Activated CD8-positive, alpha-beta memory T cell treated with anti-CD3 and anti-CD28 coated beads, Interleukin-2, amount 50 U/mL, for 24 hours (primary cell): ENCODE measurements around the gene PHC2.
A peak's percentile ranks its signal among the peaks of the same experiment; 100 is the strongest.
"Not testable (repeated sequence)": the region's sequence is repeated elsewhere in the genome, so short reads cannot be mapped to it uniquely, and the experiment has no call there.

Experiments used
- DNase-seq: peaks from one replicate; pipeline ENCODE4 v3.0.0-alpha.2; 2020; ENCODE audit errors: extremely low read depth

PHC2 gene

DNA sequence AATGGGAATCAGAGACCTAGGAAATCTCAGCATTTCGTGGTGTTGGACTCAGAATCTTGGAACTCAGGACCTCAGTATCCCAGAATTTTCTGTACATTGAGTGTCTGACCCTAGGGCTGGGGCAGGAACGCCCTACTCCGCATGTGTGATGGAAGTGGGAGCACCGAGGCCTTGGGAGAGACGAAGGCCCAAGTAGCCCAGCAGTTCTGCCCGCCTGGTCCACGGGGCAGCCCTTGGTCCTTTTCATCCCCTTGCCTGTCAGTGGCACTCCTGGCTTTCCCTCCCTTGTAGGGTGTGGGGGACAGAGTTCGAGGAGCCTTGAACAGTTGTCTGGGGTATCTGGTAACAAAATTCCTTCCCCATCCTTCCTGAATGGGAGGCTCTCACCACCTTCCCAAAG lies 120.2 kb downstream of the PHC2 start:
- no peak for DNase-seq

DNA sequence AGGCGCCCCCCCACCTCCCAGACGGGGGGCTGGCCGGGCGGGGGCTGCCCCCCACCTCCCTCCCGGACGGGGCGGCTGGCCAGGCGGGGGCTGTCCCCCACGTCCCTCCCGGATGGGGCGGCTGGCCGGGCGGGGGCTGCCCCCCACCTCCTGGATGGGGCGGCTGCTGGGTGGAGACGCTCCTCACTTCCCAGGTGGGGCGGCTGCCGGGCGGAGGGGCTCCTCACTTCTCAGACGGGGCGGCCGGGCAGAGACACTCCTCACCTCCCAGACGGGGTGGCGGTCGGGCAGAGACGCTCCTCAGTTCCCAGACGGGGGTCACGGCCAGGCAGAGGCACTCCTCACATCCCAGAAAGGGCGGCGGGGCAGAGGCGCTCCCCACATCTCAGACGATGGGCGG lies 121.5 kb downstream of the PHC2 start:
- not testable (repeated sequence) for DNase-seq

DNA sequence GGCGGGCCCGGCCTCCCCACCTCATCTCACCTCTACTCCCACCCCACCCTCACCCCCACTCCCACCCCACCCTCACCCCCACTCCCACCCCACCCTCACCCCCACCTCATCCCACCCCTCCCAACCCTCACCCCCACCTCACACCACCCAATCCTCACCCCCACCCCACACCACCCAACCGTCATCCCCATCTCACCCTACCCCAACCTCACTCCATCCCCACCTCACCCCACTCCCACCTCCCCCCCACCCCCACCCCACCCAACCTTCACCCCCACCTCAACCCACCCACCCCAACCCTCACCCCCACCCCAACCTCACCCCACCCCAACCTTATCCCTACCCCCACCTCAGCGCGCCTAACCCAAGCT lies 123.4 kb downstream of the PHC2 start:
- no peak for DNase-seq

DNA sequence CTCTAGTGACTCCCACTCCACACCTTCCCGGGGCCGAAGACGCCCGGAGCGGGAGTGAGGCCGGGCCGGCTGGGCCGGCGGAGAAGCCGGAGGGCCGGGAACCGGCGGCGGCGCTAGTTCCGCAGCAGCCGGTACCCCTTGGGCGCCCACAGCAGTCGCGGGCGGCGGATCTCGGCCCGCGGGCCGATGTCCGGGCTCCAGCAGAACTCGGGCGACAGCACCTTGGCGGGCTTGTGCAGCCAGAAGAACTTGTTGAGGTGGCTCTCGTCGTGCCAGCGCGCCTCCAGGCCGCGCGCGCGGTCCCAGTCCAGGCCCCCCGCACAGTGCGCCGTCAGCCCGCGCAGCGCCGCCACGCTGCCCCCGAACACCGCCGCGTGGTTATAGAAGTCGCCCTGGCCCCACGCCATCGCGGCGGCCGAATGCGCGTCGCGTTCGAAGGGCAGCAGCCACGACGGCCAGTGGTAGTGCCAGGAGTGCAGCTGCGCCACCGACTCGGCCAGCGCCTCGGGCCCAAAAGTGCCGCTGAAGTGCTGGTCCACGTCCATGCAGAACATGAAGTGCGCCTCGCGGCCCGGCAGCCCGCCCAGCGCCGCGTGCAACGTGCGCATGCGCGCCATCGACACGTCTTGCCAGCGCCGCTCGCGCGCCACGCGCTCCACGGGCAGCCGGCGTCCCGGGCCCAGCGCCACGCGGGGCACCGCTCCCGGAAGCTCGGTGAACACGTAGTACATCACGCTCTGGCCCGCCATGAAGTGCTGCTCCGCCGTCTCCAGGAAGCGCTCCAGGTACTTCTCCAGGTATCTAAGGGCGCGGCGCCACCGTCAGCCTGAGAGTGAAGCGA lies 124.0 kb downstream of the PHC2 start:
- no peak for DNase-seq

DNA sequence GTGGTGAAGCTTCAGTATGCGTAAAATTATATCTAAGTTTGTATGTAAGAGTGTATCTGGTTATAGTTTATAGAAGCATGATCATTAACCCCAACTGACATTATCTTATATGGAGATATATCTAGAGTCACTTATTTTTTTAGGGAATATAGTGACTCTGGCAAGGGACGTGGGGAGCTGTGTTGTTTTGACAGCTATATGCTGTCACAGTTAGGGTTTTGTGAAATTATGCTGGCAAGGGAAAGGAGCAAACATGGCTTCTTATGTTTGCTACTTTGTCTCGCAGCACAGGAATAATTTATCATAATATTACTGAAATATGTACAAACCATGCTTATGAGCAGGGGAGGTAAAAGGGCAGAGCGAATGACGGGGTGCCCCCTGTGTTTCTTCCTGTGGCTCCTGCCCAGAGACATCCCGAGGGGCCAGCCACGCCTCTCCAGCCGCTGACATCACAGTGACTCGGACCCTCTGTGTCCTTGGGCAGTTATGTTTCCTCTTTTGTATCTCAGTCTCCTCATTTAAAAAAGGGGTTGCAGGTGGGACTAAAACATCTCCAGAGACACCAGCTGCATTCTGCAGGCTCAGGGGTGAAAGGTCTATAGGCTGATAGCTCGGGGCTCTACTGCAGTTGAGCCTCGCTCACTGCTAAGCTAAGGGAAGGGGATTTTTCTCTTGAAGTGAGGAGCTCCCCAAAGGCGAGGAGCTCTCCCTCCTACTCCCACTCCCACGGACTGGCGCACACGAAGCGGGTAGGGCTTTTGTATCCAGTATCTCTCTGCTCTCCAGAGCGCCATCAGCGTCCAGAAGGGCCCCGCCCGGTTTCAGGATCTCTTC lies 124.9 kb downstream of the PHC2 start:
- DNase-seq = no peak

DNA sequence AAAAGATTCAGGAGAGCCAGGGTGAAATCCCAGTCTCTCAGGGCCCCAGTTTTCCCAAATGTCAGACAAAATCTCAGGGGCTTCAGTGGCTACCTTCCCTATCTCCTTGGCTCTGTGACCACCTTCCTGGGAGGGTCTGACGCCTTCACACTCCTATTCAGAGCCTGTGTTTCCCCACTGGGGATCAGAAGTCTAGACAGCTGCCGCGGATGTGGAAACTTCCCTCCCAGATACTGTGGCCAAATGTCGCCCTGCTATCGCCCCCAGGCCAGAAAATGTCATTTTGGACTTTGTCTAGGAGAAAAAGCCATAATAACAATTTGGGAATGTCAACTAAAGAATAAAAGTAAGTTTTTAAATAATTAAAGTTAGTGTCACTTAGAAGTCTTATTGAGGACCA lies 125.9 kb downstream of the PHC2 start:
- no peak for DNase-seq

DNA sequence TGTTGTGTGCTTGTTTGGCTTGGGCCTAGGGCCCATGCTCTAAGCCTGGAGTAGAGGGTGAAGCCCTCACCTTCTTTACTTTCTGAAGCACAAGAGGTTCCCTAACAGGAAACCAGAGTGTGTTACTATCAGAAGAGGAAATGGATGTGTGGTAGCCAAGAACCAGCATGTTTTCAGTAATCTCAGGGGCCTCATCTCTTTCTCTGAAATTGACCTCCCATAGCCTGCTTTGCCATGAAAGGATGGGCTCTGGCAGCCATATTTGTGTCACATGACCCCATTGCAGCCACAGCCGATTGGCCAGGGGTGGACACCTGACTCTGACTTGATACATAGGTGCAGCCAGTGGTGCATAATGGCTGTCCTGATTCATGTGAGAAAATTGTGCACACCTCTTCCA lies 128.6 kb downstream of the PHC2 start:
- no peak for DNase-seq

DNA sequence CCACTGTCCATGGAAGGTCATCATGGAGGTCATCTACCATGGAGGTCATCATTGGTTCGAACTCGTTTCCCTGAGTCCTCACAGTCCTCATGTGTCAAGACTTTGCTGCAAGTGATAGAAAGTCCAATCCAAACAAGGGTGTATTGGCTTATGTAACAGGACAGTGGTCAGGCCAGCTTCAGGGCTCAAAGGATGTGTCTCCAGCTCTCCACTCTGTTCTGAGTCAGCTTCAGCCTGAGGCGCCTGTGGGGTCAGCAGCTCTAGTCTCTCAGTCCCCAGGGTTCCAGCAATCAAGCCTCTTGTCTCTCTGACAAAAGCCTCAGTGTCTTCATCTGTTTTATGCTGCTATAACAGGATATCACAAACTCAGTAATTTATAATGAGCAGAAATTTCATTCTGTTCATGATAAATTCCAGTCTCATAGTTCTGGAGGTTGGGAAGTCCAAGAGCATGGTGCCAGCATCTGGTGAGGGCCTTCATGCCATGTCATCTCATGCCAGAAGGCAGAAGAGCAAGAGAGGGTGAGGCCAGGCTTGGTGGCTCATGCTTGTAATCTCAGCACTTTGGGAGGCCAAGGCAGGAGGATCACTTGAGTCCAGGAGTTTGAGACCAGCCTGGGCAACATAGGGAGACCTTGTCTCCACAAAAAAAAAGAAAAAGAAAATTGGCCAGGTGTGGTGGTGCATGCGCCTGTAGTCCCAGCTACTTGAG lies 129.5 kb downstream of the PHC2 start:
- no peak for DNase-seq

DNA sequence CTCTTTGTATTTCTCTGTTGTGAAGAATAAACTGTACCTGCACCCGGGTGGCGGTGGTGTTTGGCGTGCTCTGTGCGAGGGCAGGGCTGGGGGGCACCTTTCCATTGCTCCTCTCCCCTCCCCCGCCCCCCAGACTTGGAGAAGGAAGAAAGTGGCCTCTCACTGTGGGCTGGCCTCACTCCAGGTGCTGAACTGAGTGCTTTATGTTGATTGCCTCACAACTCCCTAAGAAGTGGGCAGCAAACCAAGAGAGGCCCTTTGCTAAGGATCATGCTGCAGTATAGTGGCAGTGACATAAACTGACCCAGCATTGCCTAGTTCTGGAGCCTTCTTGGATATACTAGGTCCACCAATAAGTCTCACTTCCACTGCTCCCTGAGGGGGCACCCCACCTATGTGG lies 130.2 kb downstream of the PHC2 start:
- DNase-seq = no peak

DNA sequence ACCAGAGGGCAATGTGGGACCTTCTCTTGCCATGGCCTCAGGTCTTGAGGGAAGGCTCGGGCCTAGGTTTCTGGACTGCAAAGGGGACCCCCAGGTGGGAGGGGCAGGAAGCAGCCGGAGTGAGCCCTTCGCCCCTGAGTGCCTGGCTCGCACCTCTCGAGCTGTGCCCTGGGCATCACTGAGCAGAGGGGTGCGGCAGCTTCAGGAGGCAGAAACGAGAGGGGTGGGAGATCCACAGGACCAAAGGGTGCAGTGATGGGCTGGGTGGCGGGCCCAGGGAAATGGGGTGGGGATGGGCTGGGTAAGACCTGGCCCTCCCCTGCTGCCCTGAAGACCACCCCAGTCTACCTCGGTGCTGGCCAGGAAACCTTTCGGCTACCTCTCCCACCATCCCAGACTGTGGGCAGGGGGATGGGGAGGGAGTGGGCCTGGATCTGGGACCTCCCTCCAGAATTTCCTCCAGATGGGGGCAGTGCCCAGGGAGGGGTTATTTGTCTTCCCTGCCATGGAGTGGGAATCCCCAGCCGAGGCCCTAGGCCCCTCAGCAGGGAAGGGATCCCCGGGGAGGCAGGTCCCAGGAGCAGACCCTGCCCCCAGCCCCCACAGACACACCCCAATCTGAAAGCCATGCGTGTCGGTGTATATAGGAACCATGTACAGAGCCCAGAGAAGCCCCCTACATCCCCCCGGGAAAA lies 131.3 kb downstream of the PHC2 start:
- no peak for DNase-seq

DNA sequence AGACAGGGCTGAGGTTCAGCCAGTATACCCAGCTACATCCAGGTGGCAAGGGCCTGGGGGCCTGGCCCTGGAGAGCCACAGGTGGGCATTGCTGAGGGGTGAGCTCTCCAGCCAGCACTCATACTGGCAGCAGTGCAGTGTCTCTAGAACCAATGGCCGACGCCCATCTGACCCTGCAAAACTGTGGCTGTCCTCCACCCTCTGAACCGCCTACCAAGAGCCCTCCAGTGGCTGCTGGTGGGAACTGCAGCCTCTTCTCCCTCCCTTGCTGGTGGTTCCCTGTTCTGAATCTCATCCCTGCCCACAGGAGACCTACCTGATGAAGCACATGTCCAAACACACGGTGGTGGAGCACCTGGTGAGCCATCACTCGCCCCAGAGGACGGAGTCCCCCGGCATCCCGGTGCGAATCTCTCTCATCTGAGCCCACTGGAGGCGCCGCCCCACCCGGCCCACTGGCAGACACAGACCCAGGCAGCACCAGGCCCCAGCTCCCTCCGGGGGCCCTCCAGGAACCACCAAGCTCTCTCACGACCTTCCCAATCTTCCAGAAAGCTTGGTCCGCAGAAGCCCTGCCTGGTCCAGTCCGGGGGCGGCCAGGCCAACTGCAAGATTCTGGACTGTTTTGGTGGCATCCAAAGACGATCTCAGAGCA lies 132.1 kb downstream of the PHC2 start:
- peak; percentile 31 for DNase-seq

DNA sequence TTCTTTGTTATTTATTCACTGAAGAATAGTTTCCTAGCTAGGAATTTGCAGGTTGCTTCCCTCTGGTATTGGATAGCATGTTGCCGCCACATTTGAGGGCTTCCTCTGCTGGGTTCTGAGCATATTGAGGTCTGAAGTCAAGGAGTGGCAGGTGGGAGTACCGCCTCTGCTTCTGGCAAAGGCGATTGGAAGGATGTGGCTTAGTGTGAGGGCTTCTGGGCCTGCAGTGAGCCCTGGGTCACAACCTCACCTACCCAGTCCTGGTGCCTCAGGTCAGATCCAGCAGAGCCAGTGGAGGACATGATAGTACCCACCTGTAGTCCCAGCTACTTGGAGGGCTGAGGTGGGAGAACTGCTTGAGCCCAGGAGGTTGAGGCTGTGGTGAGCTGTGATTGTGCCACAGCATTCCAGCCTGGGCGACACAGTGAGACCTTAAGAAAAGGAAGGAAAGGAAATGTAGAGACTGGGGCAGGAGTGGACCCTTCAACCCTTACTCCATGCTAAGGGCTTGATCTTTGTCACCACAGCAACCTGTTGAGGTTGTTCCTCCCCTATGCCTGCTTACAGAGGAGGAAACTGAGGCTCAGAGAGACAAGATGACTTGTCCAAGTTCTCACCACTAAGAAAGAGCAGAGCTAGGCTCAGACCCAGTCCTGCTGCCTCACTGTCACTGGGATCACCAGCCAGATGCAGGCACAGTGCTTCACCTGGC lies 132.8 kb downstream of the PHC2 start:
- no peak for DNase-seq

DNA sequence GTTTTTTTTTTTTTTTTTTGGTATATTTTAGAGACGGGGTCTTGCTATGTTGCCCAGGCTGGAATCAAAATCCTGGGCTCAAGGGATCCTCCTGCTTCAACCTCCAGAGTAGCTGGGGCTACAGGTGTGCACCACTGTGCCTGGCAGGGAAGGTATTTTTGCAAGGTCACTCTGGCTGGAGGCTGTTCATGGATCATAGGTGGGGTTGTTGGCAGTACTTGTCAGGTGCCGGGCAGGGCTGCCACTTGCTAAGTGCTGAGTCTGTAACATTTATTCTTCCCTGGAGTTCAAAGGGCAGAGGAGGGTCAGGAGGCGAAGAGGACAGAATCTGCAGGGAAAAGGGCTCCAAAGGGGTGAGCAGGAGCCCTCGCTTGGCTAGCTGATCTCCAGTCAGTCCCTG lies 134.1 kb downstream of the PHC2 start:
- DNase-seq = no peak

DNA sequence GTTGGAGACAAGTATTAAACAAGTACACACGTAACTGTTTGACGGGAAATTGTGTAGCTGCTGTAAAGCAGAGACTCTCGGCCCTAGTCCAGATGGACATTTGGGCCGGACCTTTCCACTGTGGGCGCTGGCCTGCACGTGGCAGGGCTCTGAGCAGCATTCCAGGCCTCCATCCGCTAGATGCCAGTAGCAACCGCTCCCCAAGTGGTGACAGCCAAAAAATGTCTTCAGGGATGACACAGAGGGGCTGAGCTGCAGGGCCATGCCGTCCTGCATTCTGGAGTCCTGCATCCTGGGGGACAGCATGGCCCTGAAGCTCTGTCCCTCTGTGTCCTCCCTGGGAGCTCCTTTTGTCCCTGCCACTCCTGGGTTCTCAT lies 134.8 kb downstream of the PHC2 start:
- DNase-seq = no peak

DNA sequence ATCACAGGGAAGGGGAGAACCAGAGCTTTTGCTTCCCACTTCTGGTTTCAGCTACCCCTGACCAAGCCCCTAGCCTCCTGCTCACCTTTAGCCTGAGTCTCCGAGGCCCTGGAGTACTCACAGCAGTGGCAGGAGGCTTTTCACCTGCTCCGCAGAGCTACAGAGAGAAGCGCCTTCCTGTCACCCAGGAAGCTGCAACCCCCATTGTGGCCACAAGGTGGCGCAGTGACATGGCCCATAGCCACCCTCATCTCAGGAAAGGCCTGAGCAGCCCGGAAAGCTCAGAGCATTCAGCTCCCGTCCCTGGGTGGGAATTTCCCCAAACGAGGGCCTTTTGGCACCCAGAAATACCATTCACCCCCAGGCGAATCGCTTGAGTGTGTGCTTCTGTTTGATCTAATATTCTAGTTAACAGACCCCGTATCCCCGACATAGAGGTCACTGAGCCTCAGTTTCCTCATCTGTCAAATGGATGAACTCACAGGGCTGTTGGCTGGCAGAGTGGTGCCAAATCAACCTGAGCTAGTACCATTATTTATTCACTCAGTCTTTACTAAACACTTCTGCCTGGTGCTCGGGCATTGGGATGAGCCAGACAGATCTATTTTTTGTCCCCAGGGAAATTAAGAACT lies 135.3 kb downstream of the PHC2 start:
- DNase-seq = peak; percentile 74

DNA sequence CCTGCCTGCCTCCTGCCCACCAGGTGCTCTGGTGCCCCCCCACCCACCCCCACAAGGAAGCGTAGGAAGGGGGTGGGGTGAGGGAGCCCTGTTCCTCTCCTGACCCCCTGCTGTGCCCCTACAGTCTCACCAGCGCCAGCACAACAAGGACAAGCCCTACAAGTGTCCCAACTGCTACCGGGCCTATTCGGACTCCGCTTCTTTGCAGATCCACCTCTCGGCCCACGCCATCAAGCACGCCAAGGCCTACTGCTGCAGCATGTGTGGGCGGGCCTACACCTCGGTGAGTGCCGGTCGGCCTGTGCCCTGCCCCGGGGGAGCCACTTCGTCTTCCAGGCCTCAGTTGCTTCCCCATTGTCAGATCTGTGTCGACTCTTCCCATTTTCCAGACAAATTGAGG lies 135.9 kb downstream of the PHC2 start:
- no peak for DNase-seq

DNA sequence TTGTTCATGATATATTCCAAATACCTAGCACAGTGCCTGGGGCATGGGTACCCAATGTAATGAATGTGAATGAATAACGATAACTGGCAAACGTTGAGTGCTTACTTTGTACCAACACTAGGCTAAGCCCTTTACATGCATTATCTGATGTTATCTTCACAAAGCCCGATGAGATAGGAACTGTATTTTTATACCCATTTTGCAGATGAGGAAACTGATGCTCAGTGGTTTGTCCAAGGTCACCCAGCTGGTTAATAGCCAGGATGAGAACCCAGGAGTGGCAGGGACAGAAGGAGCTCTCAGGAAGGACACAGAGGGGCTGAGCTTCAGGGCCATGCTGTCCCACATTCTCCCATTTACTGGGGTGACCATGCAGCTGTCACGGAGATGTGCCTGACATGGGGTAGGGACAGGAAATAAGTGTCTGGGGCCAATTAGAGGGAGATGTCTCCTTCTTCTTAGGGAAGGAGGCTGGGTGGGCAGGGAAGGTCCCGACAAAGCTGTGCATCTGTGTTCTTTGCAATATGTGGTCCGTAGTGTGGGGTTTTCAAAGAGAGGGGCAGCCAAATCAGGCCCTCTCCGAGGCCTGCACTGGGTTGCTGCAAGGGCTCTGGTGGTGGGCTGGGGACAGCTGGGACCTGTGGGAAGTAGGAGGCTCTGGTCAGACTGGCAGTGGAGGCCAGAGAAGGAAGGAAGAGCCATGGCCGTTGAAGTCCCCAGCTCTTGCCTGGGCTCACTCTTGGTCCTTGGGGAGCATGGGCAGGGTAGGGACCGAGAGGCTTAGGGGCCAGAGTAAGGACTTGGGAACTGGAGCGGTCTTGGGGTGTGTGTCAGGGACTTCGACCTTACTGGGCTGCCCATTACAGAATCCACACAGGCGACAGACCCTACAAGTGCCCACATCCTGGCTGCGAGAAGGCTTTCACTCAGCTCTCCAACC lies 136.6 kb downstream of the PHC2 start:
- DNase-seq = no peak

DNA sequence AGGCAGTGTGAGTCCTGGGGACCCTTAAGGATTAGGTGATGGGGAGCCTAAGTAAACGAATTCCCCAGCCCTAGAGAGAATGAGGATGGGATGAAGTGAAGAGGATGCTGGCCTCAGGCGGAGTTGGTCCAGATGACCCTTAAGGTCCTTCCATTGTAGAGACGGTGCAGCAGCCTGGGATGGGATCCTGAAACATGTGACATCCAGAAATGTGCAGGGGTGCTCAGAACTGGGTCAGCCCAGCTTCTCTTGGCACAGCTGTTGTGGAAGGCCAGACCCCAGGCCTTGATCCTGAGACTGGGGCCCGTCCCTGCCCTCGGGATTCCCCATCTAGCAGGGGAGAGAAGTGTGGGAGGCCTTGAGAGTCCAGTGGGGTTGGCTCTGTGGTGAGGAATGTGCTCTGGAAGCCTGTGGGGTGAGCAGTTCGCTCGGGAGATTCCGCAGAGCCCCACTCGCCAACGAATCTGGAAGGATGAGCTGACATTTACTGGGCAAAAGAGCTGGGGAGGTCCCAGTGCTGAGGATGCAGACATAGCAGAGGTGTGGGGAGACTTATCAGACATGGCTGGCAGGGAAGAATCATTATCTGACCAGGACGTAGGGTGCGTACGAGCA lies 138.1 kb downstream of the PHC2 start:
- no peak for DNase-seq

DNA sequence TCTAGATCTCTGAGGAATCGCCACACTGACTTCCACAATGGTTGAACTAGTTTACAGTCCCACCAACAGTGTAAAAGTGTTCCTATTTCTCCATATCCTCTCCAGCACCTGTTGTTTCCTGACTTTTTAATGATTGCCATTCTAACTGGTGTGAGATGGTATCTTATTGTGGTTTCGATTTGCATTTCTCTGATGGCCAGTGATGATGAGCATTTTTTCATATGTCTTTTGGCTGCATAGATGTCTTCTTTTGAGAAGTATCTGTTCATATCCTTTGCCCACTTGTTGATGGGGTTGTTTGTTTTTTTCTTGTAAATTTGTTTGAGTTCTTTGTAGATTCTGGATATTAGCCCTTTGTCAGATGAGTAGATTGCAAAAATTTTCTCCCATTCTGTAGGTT lies 140.3 kb downstream of the PHC2 start:
- not testable (repeated sequence) for DNase-seq
